Left lung (tissue), 10 donors: ENCODE measurements around the gene MAPK8. TPM values are rescaled to one million over a fixed set of nuclear protein-coding genes. Genes with fewer than 3 reads are reported as not detected.

Experiments
- ATAC-seq: fragments of 200-7000 bp; cut with Tn5 transposase; one replicate; pipeline ENCODE4 v1.9.1; 2020; ENCODE audit warnings: moderate library complexity
- DNase-seq, 4 donors: peaks; one replicate each; pipeline ENCODE4 v3.0.0-alpha.2; 2013 to 2020
- H3K27ac ChIP-seq, 2 donors: fragments of 200-600 bp; sonication (generic) in 1 of 2; one replicate each; pipeline versions ENCODE4 v1.5.0 to v1.8.0; 2020 to 2021
- H3K27me3 ChIP-seq, 2 donors: fragments of 200-600 bp; sonication (generic) in 1 of 2; one replicate each; pipeline versions ENCODE4 v1.5.0 to v1.8.0; 2020 to 2021
- H3K36me3 ChIP-seq, 2 donors: fragments of 200-600 bp; sonication (generic) in 1 of 2; one replicate each; pipeline versions ENCODE4 v1.5.0 to v1.8.0; 2020 to 2021
- H3K4me1 ChIP-seq, 2 donors: fragments of 200-600 bp; one replicate each; pipeline ENCODE4 v1.8.0; 2021
- H3K4me3 ChIP-seq, 2 donors: fragments of 200-600 bp; sonication (generic) in 1 of 2; one replicate each; pipeline versions ENCODE4 v1.5.0 to v1.8.0; 2020 to 2021; ENCODE audit warnings: mild to moderate bottlenecking in 1 of 2
- H3K9me3 ChIP-seq, 2 donors: fragments of 200-600 bp; sonication (generic) in 1 of 2; one replicate each; pipeline versions ENCODE4 v1.5.0 to v1.8.0; 2020 to 2021
- CTCF ChIP-seq, 2 donors: fragments of 200-600 bp; sonication (generic) in 1 of 2; IDR thresholded peaks; one replicate each; pipeline versions ENCODE4 v1.5.0 to v1.8.0; 2021; ENCODE audit warnings: antibody characterized with exemption in 2 of 2
- intact Hi-C, 2 donors: fragments of 100-400 bp; cut with DNase I; formaldehyde crosslinking; loops; one replicate each; pipeline versions ENCODE4 v1.11.2 to v1.14.2; 2022
- polyA plus RNA-seq, 6 donors: library from polyadenylated mRNA; unstranded; fragments of 120-200 nt; gene quantifications; one replicate each; pipeline ENCODE4 v1.2.1, GENCODE V29; 2013; ENCODE audit not compliant: insufficient read length in 6 of 6
- total RNA-seq, 2 donors: library from RNA; stranded (reverse); fragmentation: NEBNext Ultra II Directional; extraction: Animal tissue kit (Norgen Biotek cat#: 25700); gene quantifications; one replicate each; pipeline ENCODE4 v1.2.1, GENCODE V29; 2021
- donor health status: DM: no; HTN: yes; CAD: no.
- donor health status: DM: no; HTN: no; CAD: no.

The MAPK8 gene
- total and polyA plus RNA-seq, 8 donors = 31.3 to 81.8 (median 71.7) TPM

- Histone ChIP-seq H3K9me3 (no peaks in the 10 kb centered on the region), H3K36me3 (no peaks in the 10 kb centered on the region), H3K4me1 (no peaks in the 10 kb centered on the region), H3K27me3 (no peaks in the 10 kb centered on the region), H3K4me3 (no peak overlapping the region), H3K27ac (no peak overlapping the region)
- TF ChIP-seq CTCF (IDR thresholded peaks at IDR 0.05) = no peak
- intact Hi-C loops = no loop called here
- ATAC-seq (no peak), DNase-seq (no peak)
Observed at GRCh38 chr10:48299066-48299465, 7.4 kb upstream of the MAPK8 start.

GRCh38 chr10:48299692-48300091 lies 6.8 kb upstream of the MAPK8 start:
- Histone ChIP-seq H3K36me3 (no peaks in the 10 kb centered on the region), H3K9me3 (no peaks in the 10 kb centered on the region), H3K27me3 (no peaks in the 10 kb centered on the region), H3K27ac (no peak overlapping the region), H3K4me1 (no peaks in the 10 kb centered on the region), H3K4me3 (no peak overlapping the region)
- ATAC-seq = no peak
- intact Hi-C loops = no loop called here
- DNase-seq = no peak
- no peak for TF ChIP-seq CTCF (IDR thresholded peaks at IDR 0.05)

- Histone ChIP-seq H3K36me3 (no peaks in the 10 kb centered on the region), H3K27ac (no peak overlapping the region), H3K9me3 (no peaks in the 10 kb centered on the region), H3K4me1 (no peaks in the 10 kb centered on the region), H3K27me3 (no peaks in the 10 kb centered on the region), H3K4me3 (no peak overlapping the region)
- DNase-seq (no peak), ATAC-seq (no peak)
- intact Hi-C loops = no loop called here
- TF ChIP-seq CTCF (IDR thresholded peaks at IDR 0.05) = no peak
Observed at GRCh38 chr10:48300556-48300955, 5.9 kb upstream of the MAPK8 start.

GRCh38 chr10:48302515-48303476 lies 3.7 kb upstream of the MAPK8 start:
- ATAC-seq (no peak), DNase-seq (no peak)
- H3K4me3 ChIP-seq = no peak overlapping the region
- H3K27me3 ChIP-seq = no peaks in the 10 kb centered on the region
- H3K36me3 ChIP-seq = no peaks in the 10 kb centered on the region
- intact Hi-C loops = no loop called here
- no peaks in the 10 kb centered on the region for H3K9me3 ChIP-seq
- H3K4me1 ChIP-seq = peaks cover 0 to 11% of the 10 kb centered on the region in 2 donors
- H3K27ac ChIP-seq = no peak overlapping the region
- TF ChIP-seq CTCF (IDR thresholded peaks at IDR 0.05) = no peak

GRCh38 chr10:48305905-48306264 lies 592 bp upstream of the MAPK8 start:
- peak overlapping the region; percentile 30 to 92 for H3K27ac ChIP-seq
- intact Hi-C loops = no loop called here

More at GRCh38 chr10:48305905-48306264, 592 bp upstream of the MAPK8 start:
- no peak for TF ChIP-seq CTCF (IDR thresholded peaks at IDR 0.05)
- Histone ChIP-seq H3K36me3 (no peaks in the 10 kb centered on the region), H3K4me1 (peaks cover 0 to 22% of the 10 kb centered on the region in 2 donors), H3K27me3 (no peaks in the 10 kb centered on the region), H3K4me3 (peak overlapping the region; percentile 28 to 57), H3K9me3 (no peaks in the 10 kb centered on the region)
- no peak for ATAC-seq
- no peak for DNase-seq
